ENCODE results near the gene FGF5.

FGF5 gene

DNA sequence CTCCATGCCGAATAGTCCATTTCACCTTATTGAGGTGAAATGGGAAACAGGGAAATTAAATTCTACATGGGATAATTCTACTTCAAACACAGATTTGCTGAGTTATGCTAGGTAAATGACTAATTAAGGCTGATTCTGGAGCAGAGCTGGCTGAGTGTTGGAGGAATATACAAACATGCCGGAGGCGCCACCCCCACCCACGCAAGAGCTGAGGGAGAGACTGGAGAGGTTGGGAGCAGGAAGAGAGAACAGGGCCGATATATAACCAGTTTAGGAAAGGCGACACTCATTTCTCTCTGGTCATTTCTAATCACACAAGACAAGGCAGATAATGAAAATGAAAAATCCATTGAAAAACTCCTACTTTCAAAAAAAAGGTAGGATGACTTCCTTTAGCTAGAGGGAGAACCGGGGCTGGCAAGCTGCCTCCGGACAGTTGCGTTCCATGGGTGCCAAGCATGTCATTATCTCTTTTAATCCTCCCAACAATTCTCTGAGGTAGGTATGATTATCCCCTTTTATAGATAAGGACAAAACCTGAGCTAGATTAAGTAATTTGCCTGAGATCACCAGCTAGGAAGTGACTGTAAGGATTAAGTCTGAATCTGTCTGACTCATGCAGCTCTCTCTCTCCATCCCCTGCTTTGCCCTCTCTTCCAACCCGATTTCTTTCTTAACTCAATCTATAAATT lies 41.5 kb downstream of the FGF5 start:
- peaks cover 27% of the 10 kb centered on the region for H3K27me3 ChIP-seq (ENCODE audit: insufficient read depth, low read depth, severe bottlenecking)

DNA sequence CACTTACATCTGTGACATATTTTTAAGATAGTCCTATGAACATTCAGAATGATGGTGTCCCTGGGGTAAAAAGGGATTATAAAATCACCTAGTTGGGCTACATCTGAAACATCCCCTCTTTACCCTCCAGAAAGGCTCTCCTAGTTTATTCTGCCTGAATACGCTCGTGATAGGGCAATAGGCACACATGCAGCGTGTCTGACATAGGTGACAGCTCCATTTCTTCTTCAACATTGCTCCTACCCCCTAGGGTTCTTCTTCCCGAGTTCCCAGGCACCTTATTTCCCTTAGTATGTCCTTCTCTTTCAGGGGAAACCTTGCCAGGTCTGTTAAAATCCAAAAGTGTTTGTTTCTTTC lies 42.0 kb downstream of the FGF5 start:
- H3K27me3 ChIP-seq (ENCODE audit: insufficient read depth, low read depth, severe bottlenecking), result peaks cover 27% of the 10 kb centered on the region
- TF ChIP-seq, protein P1, sequence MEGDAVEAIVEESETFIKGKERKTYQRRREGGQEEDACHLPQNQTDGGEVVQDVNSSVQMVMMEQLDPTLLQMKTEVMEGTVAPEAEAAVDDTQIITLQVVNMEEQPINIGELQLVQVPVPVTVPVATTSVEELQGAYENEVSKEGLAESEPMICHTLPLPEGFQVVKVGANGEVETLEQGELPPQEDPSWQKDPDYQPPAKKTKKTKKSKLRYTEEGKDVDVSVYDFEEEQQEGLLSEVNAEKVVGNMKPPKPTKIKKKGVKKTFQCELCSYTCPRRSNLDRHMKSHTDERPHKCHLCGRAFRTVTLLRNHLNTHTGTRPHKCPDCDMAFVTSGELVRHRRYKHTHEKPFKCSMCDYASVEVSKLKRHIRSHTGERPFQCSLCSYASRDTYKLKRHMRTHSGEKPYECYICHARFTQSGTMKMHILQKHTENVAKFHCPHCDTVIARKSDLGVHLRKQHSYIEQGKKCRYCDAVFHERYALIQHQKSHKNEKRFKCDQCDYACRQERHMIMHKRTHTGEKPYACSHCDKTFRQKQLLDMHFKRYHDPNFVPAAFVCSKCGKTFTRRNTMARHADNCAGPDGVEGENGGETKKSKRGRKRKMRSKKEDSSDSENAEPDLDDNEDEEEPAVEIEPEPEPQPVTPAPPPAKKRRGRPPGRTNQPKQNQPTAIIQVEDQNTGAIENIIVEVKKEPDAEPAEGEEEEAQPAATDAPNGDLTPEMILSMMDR (IDR thresholded peaks at IDR 0.05; ENCODE audit: low read depth, low read length), result no peak
- no peaks in the 10 kb centered on the region for H3K36me3 ChIP-seq
- no peaks in the 10 kb centered on the region for H3K9me3 ChIP-seq (ENCODE audit: severe bottlenecking)
- no peak overlapping the region for H3K4me3 ChIP-seq (ENCODE audit: low read depth, low read length)
- H3K27ac ChIP-seq, result no peak overlapping the region
- DNase-seq, result no peak

More for the DNA sequence above, 41.5 kb downstream of the FGF5 start:
- Histone ChIP-seq H3K9me3 (ENCODE audit: severe bottlenecking) (no peaks in the 10 kb centered on the region), H3K36me3 (no peaks in the 10 kb centered on the region), H3K27ac (no peak overlapping the region), H3K4me3 (ENCODE audit: low read depth, low read length) (no peak overlapping the region)
- TF ChIP-seq, protein P1 (IDR thresholded peaks at IDR 0.05; ENCODE audit: low read depth, low read length), result no peak
- peak; percentile 44 for DNase-seq

DNA sequence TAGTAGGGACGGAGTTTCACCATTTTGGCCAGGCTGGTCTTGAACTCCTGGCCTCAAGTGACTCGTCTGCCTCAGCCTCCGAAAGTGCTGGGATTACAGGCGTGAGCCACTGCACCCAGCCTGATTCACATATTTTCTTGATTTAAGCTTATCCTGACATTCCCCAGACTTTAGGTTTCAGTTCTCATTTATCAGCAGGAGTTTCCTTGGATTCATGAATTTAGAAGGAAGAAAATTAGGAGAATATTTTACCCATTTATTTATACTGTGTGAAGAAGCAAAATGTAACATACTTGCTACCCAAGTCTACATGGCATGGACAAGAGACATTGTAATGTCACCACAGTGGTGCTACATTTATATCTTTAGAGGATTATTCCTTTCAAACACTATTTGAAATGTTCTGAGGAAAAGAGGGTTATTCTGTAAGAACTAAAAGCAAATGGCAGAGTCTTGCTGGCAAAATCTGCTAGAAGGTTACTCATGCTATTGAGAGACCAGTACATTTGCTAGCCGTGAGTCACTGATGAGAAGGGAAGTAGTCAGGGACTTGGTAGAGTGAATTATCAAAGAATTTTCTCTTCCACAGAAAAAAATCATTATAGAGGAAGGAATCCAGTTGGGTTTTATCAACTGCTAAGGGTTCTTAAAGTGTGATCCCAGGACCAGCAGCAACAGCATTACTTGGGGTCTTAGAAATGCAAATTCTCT lies 43.0 kb downstream of the FGF5 start:
- Histone ChIP-seq H3K4me3 (ENCODE audit: low read depth, low read length) (no peak overlapping the region), H3K36me3 (no peaks in the 10 kb centered on the region), H3K27ac (no peak overlapping the region), H3K27me3 (ENCODE audit: insufficient read depth, low read depth, severe bottlenecking) (peaks cover 27% of the 10 kb centered on the region), H3K9me3 (ENCODE audit: severe bottlenecking) (no peaks in the 10 kb centered on the region)
- DNase-seq, result no peak
- TF ChIP-seq, protein P1 (IDR thresholded peaks at IDR 0.05; ENCODE audit: low read depth, low read length), result no peak

DNA sequence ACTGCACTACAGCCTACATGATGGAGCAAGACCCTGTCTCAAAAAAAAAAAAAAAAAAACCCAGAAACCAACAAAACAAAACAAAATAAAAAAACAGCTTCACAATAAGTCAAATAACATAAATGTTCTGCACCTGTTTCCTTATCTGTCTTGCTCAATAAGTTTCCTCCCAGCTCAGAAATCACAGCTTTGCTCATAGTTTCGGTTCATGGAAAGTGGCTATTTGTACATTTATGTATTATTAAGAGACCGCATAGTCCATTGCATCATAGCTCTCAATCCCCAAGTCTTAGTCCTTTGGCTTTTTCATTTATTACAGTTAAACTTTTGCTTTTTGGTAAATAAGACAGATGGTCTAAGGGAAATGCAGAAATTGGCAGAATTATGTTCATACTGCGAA lies 44.7 kb downstream of the FGF5 start:
- TF ChIP-seq, protein P1 (IDR thresholded peaks at IDR 0.05; ENCODE audit: low read depth, low read length), result no peak
- no peak overlapping the region for H3K4me3 ChIP-seq (ENCODE audit: low read depth, low read length)
- no peak overlapping the region for H3K27ac ChIP-seq
- no peaks in the 10 kb centered on the region for H3K9me3 ChIP-seq (ENCODE audit: severe bottlenecking)
- peaks cover 23% of the 10 kb centered on the region for H3K27me3 ChIP-seq (ENCODE audit: insufficient read depth, low read depth, severe bottlenecking)
- H3K36me3 ChIP-seq, result no peaks in the 10 kb centered on the region
- DNase-seq, result no peak

DNA sequence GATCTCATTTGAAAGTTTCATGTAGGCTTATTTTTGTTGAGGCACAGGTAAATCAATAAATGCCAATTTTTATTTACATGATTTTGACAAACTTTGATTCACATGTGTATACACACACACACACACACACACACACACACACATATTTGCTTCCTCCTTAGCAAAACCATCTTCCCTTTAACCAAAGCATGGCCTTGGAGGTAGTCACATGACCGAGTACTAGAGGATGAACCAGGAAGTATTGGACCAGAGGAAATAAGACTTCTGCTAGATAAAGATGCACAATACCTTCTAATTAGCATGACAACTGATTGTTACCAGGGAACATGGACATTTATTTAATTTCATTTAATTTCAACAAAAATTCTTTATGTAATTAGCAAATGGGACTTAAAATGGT lies 45.7 kb downstream of the FGF5 start:
- Histone ChIP-seq H3K9me3 (ENCODE audit: severe bottlenecking) (no peaks in the 10 kb centered on the region), H3K4me3 (ENCODE audit: low read depth, low read length) (no peak overlapping the region), H3K27ac (no peak overlapping the region), H3K27me3 (ENCODE audit: insufficient read depth, low read depth, severe bottlenecking) (peaks cover 13% of the 10 kb centered on the region), H3K36me3 (no peaks in the 10 kb centered on the region)
- no peak for DNase-seq
- TF ChIP-seq, protein P1 (IDR thresholded peaks at IDR 0.05; ENCODE audit: low read depth, low read length), result no peak

Measured in WERI-Rb-1 (cell line).